HG03095 (cell line): ENCODE measurements around the gene ADAM12.

Source experiments
- ATAC-seq: cut with Tn5 transposase; IDR thresholded peaks from one replicate; pipeline ENCODE4 v1.9.1; 2021; ENCODE audit warnings: moderate library complexity; ENCODE audit not compliant: unreplicated experiment

Gene ADAM12

DNA sequence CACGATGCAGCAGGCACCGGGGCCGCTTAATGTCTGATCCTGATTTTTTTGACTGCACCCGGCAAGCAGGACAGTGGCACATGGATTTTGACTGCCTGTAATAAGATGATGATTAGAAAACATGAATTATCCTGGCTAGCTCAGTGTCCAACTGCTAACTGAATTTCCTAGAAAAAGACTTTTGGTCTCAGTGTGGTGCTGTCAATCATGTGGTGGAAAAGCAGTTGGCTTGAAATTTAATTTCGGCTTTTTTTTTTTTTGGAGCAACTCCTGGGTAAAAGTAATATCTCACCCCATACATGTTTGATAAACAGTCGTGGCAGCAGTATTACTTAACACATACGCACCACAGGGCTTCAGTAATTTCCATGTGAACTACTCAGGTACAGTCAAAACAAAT is 264.2 kb downstream of the ADAM12 start:
- ATAC-seq, result no peak

- ATAC-seq, result no peak
Measured at GRCh38 chr10:126123466-126123865, 264.8 kb downstream of the ADAM12 start.

DNA sequence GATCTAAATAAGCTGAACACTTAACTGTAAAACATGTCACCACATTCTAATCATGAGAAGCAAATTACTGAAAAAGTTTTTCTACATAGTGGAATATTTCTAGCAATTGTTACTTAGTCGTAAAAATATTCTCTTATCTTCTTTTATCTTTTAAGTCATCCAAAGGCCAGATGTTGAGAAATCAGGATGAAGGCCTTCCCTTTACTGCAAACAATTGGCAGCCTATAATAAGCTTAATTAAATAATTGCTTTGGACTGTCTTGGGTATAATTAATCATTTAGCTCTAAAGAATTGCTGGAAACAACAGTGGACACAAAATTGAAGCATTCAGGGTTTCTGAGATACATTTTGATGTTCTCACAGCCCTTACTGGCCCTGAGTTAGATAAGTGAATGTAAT is 265.4 kb downstream of the ADAM12 start:
- ATAC-seq, result no peak

DNA sequence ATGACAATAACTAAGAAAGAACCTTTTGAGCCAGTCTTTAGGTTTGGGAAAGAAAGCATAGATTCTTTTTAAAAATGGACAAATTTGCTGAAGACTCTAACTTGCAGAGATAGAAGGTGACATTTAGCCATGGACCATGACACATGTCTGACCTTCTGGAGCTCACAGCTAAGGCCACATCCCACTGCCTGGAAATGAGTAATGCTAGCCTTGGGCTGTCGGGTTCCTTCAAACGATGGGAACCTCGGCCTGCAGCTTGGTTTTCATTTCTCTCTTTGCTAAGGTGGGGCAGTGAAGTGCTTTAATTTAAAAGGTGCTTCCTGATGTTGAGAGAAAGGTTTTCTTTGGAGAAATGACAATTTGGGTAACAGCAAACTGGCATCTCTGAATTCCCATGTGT is 268.7 kb downstream of the ADAM12 start:
- ATAC-seq, result no peak

GRCh38 chr10:126118476-126118875 is 269.8 kb downstream of the ADAM12 start:
- ATAC-seq, result no peak

- no peak for ATAC-seq
Measured at GRCh38 chr10:126117196-126117595, 271.1 kb downstream of the ADAM12 start.

DNA sequence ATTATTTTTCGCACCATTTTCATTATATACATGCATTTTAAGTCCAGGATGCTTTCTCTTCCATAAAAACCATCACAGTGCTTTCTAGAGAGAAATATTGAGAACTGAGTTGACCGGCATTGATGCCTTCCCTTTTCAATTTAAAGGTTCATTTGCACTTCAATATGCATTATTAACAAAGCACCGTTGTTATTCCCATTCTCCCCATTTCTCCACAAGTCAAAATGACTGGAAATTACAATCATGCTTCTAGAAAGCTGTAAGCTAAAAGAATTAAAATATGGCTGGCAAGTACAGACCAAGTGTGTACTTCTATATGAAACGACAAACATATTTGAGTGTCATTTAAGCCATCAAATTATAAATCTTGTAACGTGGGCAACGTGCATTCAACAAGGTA is 272.4 kb downstream of the ADAM12 start:
- no peak for ATAC-seq

DNA sequence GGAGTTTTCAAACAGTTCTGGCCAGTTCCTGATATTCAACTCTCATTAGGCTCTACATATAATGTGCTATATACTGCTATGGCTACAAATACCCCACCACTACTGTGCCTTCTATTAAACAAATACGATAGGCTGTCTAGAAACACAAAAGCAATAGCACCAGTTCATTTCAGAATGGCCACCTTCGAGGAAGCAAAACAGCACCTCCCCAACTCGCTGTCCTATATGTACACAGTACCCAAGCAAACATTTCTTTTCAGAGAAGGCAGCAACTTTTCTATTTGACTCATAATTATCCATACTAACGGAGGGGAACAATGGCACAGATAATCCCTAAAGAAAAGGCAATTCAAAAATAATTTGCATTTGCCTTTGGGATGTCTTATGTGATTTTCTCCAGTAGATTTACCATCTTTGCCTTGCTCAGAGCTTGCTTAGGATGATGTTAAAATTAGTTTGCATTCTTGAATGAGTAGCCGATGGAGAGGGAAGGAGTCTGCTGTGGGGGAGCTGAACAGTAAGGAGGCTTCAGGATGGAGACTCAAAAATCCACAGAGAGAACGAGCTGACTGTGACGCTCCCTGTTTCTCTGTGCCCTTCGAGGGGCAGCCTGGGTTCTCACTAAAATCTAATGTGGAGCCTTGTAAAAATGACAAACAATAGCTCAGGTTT is 273.3 kb downstream of the ADAM12 start:
- no peak for ATAC-seq

GRCh38 chr10:126111516-126111915 is 276.8 kb downstream of the ADAM12 start:
- no peak for ATAC-seq

DNA sequence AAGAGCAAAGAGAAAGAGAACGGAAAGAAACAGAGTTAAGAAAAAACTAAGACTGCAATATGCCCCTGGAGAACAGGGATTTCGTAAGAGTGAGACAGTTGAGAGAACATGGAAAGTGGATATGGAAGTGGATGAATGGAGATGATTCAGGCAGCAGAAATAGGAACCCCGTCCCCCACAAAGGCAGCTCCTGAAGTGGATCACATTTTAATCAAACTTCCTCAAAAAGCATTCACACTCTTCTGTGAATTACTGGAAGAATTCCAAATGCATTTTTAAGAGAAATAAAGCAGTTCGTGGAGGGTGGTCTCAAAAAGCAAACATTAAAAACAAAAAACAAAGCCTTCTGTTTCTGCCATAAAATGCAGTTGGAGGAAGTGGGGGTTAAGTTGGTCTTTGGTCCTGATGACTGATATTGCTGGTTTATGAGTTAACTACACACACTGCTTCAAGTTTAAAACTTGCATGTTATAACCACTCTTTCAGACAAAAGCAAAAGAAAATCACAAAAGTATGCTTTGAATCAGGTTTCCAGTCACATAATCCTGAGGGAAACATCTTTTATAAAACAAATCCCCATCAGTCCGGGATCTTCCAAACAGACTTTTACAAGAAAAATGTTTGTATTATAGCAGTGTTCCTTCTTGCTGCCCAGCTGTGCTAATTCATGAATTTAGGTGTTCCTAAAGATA is 277.6 kb downstream of the ADAM12 start:
- ATAC-seq, result no peak

- ATAC-seq, result no peak
Measured at GRCh38 chr10:126109893-126110292, 278.4 kb downstream of the ADAM12 start.

- ATAC-seq, result no peak
Measured at GRCh38 chr10:126108693-126109092, 279.6 kb downstream of the ADAM12 start.

GRCh38 chr10:126104767-126105166 is 283.5 kb downstream of the ADAM12 start:
- ATAC-seq, result no peak

DNA sequence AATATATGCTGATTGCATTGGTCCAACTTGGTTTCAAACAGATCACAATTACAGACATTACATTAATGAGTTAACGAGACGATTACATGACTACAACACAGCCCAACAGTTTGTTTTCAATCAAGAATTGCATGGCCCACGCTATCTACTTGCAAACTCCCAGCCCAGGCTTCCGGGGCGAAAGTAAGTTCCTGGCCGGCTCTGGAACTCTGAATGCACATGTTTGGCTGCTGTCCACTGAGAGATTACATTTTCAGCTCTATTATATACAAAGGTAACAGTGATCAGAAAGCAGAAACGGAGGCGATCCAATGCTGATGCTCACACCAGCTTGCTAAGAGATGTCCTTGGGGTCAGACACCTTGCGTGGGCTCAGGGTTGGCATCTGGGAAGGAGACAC is 285.6 kb downstream of the ADAM12 start:
- ATAC-seq, result no peak

DNA sequence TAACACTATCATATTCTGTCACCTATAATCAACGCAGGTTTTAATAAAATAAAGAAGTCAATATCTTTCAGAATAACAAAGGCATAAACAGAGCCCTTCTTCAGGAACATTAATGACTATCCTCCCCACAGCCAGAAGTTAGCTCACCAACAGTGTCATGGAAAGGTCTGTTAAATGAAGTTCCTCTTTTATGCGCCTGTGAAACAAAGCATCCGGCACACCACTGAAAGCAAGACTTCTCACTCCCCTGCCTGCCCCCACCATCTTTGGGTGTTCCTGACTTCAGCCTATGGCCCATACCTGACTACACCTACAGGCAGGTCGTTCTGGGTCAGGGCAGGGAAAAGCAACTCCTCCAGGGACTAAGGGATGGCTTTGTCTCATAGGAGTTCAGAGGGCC is 286.5 kb downstream of the ADAM12 start:
- ATAC-seq, result peak; percentile 90

- no peak for ATAC-seq
Measured at GRCh38 chr10:126101325-126101724, 287.0 kb downstream of the ADAM12 start.

DNA sequence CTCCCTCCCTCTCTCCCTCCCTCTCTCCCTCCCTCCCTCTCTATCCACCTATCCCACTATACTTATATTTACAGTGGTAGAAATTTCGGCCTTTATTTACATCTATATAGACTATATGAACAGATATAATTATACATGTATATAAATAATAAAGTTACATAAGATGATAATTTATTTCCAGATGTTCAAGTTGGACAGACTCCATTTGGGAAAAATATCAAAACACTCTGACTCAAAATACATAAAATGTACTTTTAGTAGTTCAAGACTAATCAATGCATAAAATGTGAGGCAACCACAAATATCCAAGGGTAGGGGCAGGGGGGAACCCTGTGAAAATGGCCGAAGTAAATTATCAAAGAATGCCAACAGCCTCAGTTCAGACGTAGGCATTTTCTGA is 288.9 kb downstream of the ADAM12 start:
- no peak for ATAC-seq

DNA sequence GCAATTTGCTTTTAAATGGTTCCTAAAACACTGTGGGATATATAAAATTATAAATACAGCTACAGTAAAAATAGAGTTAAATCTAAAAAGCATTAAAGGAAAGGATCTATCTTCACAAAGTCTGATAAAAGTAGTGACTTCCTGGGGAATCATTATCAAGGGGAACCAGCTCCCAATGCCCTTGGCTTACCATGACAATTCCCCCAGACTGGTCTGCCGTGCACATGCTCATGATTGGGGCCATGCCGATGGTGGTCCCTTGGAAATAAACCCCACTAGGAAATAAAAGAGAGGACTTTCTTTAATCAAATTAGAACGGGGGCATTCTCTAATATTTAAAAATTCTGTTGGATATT is 290.1 kb downstream of the ADAM12 start:
- no peak for ATAC-seq

GRCh38 chr10:126097558-126098225 is 290.6 kb downstream of the ADAM12 start:
- ATAC-seq, result no peak

DNA sequence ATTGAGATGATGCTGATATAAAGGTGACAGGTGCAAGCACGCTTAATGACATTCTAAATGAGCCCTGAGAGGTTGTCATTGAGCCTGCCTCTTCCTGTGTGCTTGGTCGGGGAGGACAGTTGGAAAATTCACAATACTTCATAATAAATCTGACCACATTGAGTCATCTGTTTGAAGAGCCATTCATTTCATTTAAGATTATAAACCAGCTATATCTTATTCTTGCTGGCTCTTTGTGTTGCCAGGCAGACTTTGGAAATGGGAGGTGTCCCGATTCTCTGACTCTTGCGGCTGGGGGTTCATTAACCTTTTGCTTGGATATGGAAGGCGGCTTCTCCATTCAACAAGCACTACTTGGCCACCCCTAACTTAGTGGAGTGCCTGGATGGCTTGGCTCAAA is 293.7 kb downstream of the ADAM12 start:
- no peak for ATAC-seq

DNA sequence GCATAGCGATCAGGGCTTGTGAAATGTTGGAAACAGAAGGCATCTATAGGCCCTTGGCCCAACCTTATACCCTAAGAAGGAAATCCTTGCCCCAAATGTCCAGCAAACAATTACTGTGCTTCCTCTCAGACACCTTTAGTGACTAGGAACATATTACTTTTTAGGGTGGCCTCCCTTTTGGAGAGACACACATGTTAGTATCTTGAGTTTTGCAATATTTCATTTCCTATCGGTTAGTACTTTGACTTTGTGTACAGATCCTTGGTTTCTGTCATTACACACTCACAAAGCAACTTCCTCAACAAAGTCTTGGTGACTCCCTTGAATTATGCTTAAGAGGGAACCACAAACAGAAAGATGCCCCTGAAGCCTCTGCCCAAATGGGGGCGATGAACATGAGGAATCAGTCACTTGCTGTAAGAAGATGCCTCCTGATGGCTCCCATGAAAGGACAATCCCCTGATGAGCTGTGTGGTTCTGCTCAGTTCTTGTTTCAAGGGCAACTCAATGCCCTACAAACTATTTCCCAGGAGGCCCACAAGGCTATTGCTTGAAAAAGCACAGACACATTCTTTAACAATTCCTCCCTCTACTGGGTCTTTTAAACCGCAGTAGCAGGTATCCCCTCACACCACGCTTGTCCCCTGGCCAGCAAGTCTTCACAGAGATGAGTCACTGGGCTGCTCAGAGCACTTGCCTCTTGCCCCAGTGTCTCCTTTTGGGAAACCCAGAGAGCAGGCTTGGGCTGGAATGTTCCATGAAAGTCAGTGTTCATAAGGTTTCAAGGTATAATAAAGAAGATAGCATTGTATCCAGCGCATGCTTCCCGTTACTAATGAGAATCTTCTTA is 295.7 kb downstream of the ADAM12 start:
- no peak for ATAC-seq
